Activated CD4-positive, CD25-positive, alpha-beta regulatory T cell (primary cell): ENCODE results near the gene HEXIM1.

Source experiments
- DNase-seq, 4 experiments: peaks; one replicate each; lab custom pipeline; 2025; lab: John Stamatoyannopoulos, UW

The HEXIM1 gene

GRCh38 chr17:45146890-45147580 is 1.2 kb upstream of the HEXIM1 start:
- peak in 3 of 4 experiments; percentile 54 to 69 (median 57) for DNase-seq

GRCh38 chr17:45147581-45148182 is 593 bp upstream of the HEXIM1 start:
- peak; percentile 57 to 69 (median 60) for DNase-seq

GRCh38 chr17:45149037-45149668 is 878 bp downstream of the HEXIM1 start:
- DNase-seq, result peak; percentile 52 to 63 (median 58)

GRCh38 chr17:45149669-45150664 is 1.7 kb downstream of the HEXIM1 start:
- no peak for DNase-seq

- DNase-seq, result no peak
These were observed 2.9 kb downstream of the HEXIM1 start for GRCh38 chr17:45150911-45151809.

GRCh38 chr17:45155029-45155428 is 6.8 kb downstream of the HEXIM1 start:
- DNase-seq, result no peak

GRCh38 chr17:45155483-45155882 is 7.2 kb downstream of the HEXIM1 start:
- no peak for DNase-seq

GRCh38 chr17:45156242-45156641 is 8.0 kb downstream of the HEXIM1 start:
- DNase-seq, result no peak

GRCh38 chr17:45160447-45161287 is 12.4 kb downstream of the HEXIM1 start:
- DNase-seq, result peak; percentile 31 to 49 (median 37)

GRCh38 chr17:45161288-45162024 is 13.2 kb downstream of the HEXIM1 start, which contains the start of gene HEXIM2:
Gene HEXIM2, plus strand, starts transcription at chr17:45161875. Its CDS starts 919 bp downstream, at chr17:45162794.
- peak; percentile 96 to 100 (median 98) for DNase-seq

GRCh38 chr17:45162025-45162687 is 13.9 kb downstream of the HEXIM1 start:
- DNase-seq, result no peak

- DNase-seq, result no peak
These were observed 16.5 kb downstream of the HEXIM1 start for GRCh38 chr17:45164734-45165269.

GRCh38 chr17:45168991-45169752 is 20.9 kb downstream of the HEXIM1 start:
- no peak for DNase-seq

GRCh38 chr17:45170280-45170930 is 22.1 kb downstream of the HEXIM1 start:
- DNase-seq, result no peak

GRCh38 chr17:45170931-45171337 is 22.7 kb downstream of the HEXIM1 start:
- DNase-seq, result no peak

- DNase-seq, result no peak
These were observed 23.3 kb downstream of the HEXIM1 start for GRCh38 chr17:45171338-45172231.
